Stimulated activated CD4-positive, alpha-beta T cell treated with anti-CD3 and anti-CD28 coated beads, TNF-alpha, amount 100 ng/mL, for 1 hour (primary cell): Measurements from ENCODE around the gene GMDS.

Source experiments
- DNase-seq, 3 donors: peaks; one replicate each; pipeline ENCODE4 v3.0.0-alpha.2; 2020; ENCODE audit warnings: low read depth in 3 of 3, low spot score in 1 of 3

GMDS gene

GRCh38 chr6:1817033-1817761 is 428.2 kb downstream of the GMDS start:
- DNase-seq = no peak

- no peak for DNase-seq
Measured at GRCh38 chr6:1815827-1816452, 429.5 kb downstream of the GMDS start.

- DNase-seq = no peak
Measured at GRCh38 chr6:1814279-1814678, 431.1 kb downstream of the GMDS start.

GRCh38 chr6:1812487-1812886 is 432.9 kb downstream of the GMDS start:
- no peak for DNase-seq

GRCh38 chr6:1812034-1812433 is 433.4 kb downstream of the GMDS start:
- DNase-seq = no peak

GRCh38 chr6:1810880-1811279 is 434.5 kb downstream of the GMDS start:
- no peak for DNase-seq

GRCh38 chr6:1809291-1809988 is 436.0 kb downstream of the GMDS start:
- DNase-seq = no peak

GRCh38 chr6:1806935-1807334 is 438.5 kb downstream of the GMDS start:
- no peak for DNase-seq

GRCh38 chr6:1802491-1803395 is 442.7 kb downstream of the GMDS start:
- no peak for DNase-seq

GRCh38 chr6:1801401-1801800 is 444.0 kb downstream of the GMDS start:
- no peak for DNase-seq

GRCh38 chr6:1800845-1801244 is 444.6 kb downstream of the GMDS start:
- no peak for DNase-seq

GRCh38 chr6:1798965-1799325 is 446.5 kb downstream of the GMDS start:
- DNase-seq = no peak

- DNase-seq = no peak
Measured at GRCh38 chr6:1798303-1798964, 447.0 kb downstream of the GMDS start.

- no peak for DNase-seq
Measured at GRCh38 chr6:1797801-1798200, 447.6 kb downstream of the GMDS start.

GRCh38 chr6:1796706-1797529 is 448.5 kb downstream of the GMDS start:
- DNase-seq = no peak

- no peak for DNase-seq
Measured at GRCh38 chr6:1795910-1796309, 449.5 kb downstream of the GMDS start.

- no peak for DNase-seq
Measured at GRCh38 chr6:1792989-1793388, 452.4 kb downstream of the GMDS start.

GRCh38 chr6:1790684-1791083 is 454.7 kb downstream of the GMDS start:
- DNase-seq = no peak

- DNase-seq = no peak
Measured at GRCh38 chr6:1789092-1789491, 456.3 kb downstream of the GMDS start.

- DNase-seq = no peak
Measured at GRCh38 chr6:1787894-1788293, 457.5 kb downstream of the GMDS start.
